Right forelimb (tissue), 1 donor: ENCODE results near the gene MEIS3.
A peak's percentile ranks its signal among the peaks of the same experiment; 100 is the strongest.

Experiments used
- DNase-seq: peaks from one replicate; pipeline ENCODE4 v3.0.0-alpha.2; 2018

The MEIS3 gene

GRCh38 chr19:47419030-47419783 lies at the start of gene MEIS3:
Gene MEIS3 (minus strand): TSS chr19:47419527. CDS start chr19:47419081, 446 bp downstream.
- no peak for DNase-seq

DNA sequence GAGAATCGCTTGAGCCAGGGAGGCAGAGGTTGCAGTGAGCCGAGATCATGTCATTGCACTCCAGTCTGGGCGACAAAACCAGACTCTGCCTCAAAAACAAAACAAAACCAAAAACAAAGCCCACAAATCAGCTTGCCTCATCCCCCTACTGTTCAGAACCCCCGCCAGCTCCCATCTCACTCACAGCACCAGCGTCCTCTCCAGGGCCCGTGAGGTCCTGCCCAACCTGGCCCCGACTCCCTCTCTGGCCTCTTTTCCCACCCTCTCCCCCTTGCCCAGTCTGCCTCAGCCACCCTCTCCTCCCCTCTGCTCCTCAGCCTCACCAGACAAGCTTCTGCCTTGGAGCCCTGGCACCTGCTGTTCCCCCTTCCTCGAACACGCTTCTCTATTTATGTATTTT lies 48.6 kb upstream of the MEIS3 start:
- no peak for DNase-seq

GRCh38 chr19:47465957-47466356 lies 46.6 kb upstream of the MEIS3 start:
- DNase-seq: no peak

DNA sequence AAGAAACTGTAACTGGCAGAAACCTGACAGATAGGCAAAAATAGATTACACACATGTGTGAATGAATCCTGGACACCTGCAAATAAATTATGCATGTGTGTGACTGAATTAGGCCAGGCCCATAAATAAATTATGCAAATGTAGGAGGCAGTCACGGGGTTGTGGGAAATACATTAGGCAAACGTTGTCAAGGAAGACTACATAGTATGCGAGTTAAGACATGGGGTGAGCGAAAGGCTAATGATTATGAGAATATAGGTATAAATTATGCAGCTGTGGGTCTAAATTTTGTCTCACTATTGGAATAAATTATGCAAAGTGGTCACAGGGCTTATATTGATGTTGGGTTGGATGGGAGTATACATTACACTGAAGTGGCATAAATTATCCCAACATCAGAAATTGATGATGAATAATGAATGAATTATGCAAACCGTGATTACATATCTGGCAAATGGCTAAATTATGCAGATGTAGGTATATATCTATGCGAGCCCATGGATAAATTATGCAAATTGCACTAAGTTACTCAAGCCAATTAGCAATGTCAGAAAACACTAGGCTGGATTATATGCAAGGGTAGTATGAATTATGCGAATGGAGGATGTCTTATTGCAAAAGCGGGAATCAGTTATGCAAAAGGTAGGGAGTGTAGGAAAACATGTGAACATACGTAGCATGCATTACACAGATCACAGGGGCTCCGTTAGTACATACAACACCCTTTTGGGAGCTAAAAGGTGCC lies 45.5 kb upstream of the MEIS3 start:
- no peak for DNase-seq

DNA sequence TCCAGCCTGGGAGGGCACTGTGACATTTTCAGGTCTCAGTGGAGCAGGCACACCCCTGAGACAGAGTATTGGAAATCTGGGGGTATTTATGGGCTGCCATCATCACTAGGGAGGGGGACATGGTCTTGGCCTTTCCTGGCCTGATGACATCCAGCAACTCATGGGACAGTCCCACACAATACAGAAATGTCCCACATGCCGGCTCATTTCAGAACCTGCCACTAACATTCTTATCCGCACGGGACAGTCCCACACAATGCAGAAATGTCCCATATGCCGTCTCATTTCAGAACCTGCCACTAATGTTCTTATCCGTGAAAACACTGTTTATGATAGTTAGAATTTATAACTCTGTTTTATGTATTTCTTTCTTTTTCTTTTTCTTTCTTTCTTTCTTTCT lies 42.5 kb upstream of the MEIS3 start:
- no peak for DNase-seq

DNA sequence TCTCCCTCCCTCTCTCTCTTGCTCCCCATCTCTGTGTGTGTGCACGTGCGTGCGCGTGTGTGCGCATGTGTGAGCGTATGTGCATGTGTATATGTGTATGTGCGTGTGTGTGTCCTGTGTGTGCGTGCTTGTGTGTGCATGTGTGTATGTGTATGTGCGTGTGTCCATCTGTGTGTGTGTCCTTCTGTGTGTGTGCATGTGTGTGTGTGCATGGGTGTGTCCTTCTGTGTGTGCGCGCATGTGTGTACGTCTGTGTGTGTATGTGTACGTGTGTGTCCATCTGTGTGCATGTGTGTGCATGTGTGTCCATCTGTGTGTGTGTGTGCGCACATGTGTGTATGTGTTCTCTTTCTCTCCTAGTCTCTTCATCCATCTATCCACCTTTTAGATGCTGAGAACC lies 40.1 kb upstream of the MEIS3 start:
- DNase-seq: no peak

DNA sequence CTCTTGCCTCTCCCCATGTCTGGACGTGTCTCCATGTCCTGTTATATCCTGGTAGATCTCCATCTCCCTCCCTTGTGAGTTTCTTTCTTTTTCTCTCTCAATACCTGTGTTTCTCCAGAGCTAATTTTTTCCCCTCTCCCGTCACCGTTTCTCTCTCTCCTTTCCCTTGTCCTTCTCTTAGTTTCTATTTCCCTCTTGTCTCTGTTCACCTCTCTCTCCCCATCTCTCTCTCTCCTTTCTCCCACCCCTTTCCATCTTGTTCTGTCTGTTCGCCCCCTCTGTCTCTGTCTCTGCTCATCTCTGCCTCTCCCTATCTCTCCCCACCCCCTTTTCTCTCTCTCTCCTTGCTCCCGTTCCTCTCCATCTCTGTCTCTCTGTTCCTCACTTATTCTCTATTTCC lies 39.3 kb upstream of the MEIS3 start:
- DNase-seq: no peak

DNA sequence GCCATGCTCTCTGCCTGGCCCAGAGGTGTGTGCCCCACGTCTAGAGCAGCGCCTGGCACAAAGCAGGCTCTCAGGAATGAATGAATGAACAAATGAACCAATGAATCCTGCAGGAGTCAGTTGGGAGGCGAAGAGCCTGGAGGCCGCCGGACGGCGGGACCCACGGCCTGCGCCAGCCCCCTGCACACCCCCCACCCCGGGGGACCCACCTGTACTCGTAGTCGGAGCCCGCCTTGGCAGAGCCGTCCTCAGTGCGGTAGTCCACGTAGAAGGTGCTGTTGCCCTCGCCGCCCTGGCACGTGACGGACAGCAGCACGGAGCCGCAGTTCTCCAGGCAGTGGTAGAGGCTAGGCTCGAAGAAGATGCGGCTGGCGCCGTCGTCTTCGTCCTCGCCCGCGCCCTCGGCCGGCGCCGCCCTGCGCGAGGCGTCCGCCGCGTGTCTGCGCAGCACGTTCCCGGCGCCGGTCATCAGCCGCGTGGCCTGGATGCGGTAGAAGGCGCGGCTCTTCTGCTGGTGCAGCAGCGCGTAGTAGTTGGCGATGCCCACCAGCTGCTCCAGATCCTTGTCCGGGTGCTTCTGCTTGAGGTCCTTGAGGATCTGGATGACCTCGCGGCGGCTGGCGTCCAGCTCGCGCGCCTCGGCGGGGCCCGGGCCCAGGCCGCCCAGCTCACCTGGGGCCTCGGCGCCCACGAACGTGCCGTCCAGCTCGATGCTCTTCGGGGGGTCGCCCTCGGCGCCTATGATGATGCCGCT lies 37.6 kb upstream of the MEIS3 start:
- DNase-seq: no peak

DNA sequence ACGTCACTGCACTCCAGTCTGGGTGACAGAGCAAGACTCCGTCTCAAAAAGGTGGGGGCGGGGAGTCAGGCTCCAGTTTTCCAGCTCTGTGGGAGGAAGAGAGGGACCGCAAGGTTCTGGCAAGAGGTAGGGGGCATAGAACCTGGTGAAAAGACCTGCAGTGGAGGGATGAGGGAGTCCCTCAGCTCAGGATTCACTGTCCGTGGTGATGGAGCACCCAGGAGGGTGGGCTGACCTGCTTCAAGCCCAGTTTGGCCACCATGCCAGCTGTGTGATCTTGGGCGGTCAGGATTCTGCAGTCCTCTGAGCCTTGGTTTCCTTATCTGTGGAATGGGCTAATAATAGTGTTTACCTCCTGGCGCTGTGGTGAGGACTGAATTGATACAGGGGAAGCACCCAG lies 31.2 kb upstream of the MEIS3 start:
- DNase-seq: no peak

DNA sequence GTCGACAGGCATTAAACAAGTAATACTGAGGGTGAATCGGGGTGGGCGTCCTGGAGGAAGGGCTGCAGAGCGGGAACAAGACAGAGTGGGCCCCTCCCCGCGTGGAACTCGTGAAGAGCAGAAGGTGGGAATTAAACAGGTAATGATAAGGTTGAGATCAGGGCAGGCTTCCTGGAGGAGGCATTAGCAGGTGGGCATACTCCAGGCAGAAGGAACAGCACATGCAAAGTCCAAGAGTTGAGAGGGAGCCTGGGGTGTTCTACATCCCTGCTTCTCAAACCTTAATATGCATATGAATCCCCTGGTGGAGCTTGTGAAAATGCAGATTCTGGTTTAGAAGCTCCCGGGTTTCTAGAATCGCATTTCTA lies 29.0 kb upstream of the MEIS3 start:
- DNase-seq: no peak

DNA sequence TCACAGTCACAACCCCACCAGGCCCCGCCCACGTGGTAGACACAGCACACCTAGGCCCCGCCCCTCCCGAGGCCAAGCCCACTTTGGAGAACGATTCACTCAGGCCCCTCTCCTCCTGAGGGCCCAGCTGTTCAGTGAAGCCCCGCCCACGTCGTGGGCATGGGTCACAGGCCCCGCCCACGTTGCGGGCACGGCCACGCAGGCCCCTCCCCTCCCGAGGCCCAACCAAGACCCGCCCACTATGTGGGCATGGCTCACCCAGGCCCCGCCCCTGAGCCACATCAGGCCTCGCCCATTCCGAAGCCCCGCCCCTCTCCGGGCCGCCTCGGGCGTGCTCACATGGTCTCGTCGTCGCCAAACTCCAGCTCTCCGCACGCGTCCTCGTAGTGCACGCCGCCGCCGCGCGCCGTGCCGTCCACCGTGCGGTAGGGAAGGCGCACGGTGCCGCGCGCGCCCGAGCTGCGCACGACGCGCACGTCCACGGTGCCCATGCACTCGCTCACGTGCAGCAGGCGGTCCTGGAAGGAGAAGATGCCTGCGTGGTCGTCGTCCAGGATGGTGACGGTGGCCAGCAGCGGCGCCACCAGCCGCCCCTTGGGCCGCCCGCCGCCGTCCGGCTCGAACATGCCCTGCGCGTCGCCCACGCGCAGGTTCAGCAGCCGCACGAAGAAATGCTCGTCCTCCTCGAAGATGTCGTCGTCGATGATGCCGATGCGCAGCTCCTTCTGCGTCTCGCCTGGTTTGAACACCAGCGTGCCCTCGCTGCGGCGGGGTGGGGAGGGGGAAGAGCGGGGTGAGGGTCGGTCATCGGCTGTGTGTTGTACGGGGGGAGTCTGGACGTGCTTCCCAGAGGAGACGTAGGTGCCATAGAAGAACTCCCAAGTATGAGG lies 28.4 kb upstream of the MEIS3 start:
- DNase-seq: no peak

GRCh38 chr19:47446534-47447469 lies 27.5 kb upstream of the MEIS3 start:
- no peak for DNase-seq

DNA sequence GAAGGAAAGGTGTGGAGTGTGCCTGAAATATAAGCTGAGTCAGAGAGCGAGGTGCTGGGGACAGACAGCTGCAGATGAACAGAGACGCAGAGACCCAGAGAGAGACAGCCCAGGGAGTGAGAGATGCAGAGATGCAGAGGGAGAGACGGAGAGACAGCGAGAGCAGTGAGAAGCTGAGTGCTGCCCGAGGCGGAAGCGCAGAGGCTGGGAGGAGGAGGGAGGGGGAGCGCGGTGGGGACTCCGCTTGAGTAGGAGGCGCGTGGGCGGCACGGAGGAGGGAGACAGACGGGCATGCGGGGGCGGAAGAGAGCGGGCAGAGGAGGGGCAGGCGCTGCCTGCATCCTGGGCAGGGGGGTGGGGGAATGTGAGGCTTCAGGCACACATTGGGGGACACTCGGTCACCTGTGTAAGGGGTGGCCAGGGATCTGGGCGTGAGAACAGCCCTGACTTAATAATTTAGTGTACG lies 26.6 kb upstream of the MEIS3 start:
- no peak for DNase-seq

GRCh38 chr19:47445527-47445926 lies 26.2 kb upstream of the MEIS3 start:
- no peak for DNase-seq

- DNase-seq: no peak
These were observed 25.1 kb upstream of the MEIS3 start for GRCh38 chr19:47444388-47444821.

DNA sequence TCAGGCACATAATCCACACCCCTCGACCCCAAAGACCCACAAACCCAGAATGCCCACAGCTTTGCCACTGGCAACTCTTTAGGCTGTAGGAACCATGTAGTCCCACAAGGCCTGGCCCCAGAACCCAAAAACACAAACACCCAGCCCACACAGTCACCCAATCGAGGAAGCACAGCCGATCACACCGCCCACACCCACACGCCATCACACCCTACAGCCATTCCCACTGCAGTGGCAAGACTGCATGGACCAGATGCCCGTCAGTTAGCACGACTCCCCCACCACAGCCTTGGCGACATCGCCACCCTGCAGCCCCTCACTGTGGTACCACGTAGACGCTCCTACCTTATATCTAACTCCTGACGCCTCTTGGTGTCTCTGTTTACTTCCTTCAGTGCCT lies 24.0 kb upstream of the MEIS3 start:
- no peak for DNase-seq

GRCh38 chr19:47438793-47439220 lies 19.5 kb upstream of the MEIS3 start:
- no peak for DNase-seq

DNA sequence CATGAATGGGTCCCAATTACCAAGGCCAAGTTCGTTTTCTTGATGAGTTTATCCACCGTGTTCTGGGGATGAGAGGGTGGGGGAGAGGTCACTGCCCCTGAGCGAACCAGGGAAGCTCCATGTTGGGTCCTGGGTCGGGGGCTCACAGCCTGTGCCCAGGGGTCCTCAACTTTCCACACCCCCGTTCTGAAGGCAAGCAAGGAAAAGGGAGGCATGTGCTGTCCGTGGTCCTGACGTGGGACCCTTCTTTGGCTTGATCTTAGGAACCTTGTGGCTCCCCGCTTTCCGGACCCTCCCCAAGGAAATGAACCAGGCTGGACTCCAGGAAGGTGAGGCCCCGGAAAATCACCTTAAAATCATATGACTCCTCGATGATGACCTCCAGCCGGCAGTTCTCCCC lies 18.2 kb upstream of the MEIS3 start:
- no peak for DNase-seq

DNA sequence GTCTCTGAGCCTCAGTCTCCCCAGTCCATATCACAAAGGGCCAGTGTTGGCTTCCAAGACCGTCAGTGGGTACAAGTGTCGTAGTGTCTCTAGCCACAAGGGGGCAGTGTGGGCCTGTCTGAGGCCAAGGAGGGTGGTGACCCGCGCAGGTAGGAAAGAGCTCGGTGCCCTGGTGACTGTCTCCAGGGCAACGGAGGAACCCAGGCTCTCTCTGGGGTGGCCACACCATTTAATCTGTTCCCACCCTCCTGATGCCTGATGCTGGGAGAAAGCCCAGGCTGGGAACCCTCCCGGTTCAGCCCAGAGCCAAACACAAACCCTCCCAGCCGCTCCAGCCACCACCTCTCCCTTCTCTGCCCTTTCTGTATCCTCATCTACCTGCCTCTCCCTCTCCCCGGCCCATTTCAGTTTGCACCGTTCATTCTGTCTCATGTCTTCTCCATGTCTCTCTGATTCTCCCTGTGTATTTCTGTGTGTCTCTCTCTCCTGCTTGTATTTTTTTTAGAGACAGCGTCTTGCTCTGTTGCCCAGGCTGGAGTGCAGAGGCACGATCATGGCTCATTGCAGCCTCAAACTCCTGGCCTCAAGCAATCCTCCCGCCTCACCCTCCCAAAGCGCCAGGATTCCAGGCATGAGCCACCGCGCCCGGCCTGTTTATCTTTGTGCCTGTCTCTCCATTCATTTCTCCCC lies 17.5 kb upstream of the MEIS3 start:
- DNase-seq: peak; percentile 82

DNA sequence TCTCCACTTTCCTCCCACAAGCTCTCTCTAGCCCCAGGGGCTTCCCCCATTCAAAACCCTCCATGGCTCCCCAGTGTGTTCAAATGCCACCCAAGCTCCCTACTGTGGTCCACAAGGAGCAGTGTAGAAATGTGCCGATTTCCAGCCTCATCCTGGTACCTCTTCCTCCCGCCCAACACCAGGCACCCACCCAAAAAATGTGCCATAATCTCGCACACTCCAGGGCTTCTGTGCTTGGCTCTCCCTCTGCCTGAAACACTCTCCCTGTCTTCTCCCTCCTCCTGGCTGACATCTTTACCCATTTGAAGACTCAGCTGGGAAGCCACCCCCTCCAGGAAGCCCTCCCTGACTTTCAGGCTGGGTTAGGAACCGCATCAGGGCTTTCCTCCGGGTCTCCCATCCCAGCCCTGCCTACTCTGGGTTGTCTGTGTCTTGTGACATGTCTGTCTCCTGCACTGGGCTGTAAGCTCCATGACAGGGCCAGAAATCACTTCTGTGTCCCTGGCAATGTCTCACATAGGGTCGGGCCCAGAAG lies 16.6 kb upstream of the MEIS3 start:
- no peak for DNase-seq
